ENCODE measurements around the gene PSMD2.

Gene PSMD2

DNA sequence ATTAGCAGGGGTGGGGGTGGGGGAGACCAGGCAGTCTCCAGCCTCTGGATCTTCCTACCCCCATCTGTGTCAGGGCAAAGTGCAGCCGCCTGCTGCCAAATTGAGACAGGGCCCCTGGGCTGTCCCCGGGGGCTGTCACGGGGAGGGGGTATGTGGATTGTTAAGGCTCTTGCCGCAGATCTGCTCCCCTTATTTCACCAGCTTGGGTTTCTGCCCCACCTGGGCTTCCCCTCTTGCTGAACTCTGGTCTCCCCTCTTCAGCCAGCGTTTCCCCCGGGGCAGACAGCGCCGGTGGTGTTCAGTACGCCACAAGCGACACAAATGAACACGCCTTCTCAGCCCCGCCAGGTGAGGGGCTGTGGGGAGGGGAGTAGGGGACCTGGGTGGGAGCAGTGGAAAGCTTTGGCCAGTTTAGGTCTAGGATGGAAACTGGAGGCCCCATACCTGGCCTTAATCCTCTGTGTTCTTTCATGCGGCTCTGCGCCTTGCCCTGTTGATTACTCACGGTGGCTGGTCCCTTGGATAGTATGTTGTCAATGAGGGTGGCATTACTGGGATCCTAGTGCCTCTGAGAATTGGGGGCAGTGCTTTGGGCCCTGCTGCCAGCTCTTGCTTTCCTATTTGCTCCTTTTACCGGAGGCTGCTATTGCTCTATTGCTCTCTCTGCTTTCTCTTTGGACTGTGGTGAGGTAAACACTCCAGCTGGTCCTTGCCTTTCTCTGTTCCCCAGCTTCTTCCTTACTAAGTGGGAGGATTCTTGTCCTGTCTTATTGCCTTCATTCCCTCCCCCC, 17.0 kb downstream of the PSMD2 start:
- no peak for DNase-seq (ENCODE audit: extremely low read depth in 1 of 2, low read depth in 1 of 2)

DNA sequence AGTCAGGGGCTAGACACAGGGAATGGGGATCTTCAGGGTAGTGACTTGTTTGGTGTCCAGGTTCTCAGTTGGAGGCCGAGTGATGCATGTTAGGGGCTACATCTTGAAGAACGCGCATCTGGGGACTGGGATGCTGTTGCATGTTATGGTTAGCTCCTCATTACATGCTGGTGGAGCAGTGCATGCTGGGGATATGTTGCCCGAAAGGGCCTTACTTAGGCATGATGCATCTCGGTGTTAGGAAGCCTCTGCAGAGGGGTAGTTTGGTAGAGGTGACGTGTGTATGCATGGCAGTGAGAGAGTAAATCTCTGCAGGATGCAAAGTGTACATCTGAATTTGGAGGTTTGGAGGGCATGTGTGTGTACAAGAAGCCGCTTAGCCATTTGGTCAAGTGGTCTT, 17.8 kb downstream of the PSMD2 start:
- DNase-seq (ENCODE audit: extremely low read depth in 1 of 2, low read depth in 1 of 2) = no peak

DNA sequence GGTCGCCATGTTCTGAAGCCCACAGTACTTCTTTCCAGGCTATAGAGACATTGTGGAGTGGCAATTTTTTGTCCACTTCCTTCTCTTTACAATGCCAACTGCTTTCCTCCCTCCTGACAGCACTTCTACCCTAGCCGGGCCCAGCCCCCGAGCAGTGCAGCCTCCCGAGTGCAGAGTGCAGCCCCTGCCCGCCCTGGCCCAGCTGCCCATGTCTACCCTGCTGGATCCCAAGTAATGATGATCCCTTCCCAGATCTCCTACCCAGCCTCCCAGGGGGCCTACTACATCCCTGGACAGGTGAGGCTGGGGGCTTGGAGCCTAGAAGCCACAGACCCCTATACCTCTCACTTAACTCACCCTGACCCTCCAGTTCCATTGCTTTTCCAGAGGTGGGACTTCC, 18.2 kb downstream of the PSMD2 start:
- DNase-seq (ENCODE audit: extremely low read depth in 1 of 2, low read depth in 1 of 2) = no peak

DNA sequence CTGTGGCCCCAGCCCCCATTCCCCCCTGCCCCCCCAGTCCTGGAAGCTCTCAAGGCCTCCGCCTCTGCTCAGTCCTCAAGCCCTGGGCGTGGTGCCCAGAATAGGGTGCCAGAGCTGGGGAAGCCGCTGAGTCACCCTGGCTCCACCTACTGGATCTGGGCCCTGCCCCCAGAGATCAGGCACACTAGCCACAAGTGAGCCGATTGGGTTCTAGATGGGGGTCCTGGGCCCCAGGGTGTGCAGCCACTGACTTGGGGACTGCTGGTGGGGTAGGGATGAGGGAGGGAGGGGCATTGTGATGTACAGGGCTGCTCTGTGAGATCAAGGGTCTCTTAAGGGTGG, 21.0 kb downstream of the PSMD2 start:
- no peak for DNase-seq (ENCODE audit: extremely low read depth in 1 of 2, low read depth in 1 of 2)

DNA sequence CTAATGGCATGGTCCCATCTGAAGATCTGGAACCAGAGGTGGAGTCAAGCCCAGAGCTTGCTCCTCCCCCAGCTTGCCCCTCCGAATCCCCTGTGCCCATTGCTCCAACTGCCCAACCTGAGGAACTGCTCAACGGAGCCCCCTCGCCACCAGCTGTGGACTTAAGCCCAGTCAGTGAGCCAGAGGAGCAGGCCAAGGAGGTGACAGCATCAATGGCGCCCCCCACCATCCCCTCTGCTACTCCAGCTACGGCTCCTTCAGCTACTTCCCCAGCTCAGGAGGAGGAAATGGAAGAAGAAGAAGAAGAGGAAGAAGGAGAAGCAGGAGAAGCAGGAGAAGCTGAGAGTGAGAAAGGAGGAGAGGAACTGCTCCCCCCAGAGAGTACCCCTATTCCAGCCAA, 22.6 kb downstream of the PSMD2 start:
- no peak for DNase-seq (ENCODE audit: extremely low read depth in 1 of 2, low read depth in 1 of 2)

DNA sequence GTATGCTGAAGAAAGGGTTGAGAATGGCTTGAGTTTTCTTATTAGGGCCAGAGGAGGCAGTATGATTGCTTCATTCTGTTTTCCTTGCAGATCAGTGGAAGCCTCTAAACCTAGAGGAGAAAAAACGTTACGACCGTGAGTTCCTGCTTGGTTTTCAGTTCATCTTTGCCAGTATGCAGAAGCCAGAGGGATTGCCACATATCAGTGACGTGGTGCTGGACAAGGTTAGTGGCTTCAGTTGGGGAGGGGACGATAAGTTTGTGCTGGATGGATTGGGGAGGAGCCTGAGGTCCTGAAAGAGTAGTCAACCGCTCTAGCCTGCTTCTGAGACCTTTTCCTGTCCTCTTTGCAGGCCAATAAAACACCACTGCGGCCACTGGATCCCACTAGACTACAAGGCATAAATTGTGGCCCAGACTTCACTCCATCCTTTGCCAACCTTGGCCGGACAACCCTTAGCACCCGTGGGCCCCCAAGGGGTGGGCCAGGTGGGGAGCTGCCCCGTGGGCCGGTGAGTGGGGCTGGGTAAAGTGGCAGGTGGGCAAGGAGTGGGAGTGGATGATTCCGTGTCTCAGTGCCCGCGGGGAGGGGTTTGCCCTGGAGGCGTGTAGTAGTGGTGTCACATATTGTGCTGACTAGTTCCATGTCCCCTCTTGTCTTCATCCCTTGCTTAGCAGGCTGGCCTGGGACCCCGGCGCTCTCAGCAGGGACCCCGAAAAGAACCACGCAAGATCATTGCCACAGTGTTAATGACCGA, 23.9 kb downstream of the PSMD2 start:
- DNase-seq (ENCODE audit: extremely low read depth in 1 of 2, low read depth in 1 of 2) = no peak

DNA sequence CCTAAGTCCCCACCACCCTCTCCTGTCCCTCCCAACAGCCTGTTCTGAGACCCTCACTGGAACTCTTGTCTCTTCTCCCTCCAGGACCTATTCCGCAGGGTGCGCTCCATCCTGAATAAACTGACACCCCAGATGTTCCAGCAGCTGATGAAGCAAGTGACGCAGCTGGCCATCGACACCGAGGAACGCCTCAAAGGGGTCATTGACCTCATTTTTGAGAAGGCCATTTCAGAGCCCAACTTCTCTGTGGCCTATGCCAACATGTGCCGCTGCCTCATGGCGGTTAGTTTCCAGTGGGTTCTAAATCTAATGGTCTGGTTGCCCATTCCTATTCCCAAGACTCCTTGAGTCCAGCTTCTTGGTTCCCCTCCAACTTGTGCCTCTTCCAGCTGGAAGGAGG, 24.7 kb downstream of the PSMD2 start:
- DNase-seq (ENCODE audit: extremely low read depth in 1 of 2, low read depth in 1 of 2) = no peak

DNA sequence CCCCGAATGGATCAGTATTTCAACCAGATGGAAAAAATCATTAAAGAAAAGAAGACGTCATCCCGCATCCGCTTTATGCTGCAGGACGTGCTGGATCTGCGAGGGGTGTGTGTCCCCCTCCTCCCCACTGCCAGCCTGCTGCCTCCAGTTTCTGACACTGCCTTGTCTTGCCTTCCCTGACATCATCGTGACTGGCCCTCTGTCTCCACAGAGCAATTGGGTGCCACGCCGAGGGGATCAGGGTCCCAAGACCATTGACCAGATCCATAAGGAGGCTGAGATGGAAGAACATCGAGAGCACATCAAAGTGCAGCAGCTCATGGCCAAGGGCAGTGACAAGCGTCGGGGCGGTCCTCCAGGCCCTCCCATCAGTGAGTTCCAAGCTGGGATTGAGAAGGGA, 26.2 kb downstream of the PSMD2 start:
- no peak for DNase-seq (ENCODE audit: extremely low read depth in 1 of 2, low read depth in 1 of 2)

DNA sequence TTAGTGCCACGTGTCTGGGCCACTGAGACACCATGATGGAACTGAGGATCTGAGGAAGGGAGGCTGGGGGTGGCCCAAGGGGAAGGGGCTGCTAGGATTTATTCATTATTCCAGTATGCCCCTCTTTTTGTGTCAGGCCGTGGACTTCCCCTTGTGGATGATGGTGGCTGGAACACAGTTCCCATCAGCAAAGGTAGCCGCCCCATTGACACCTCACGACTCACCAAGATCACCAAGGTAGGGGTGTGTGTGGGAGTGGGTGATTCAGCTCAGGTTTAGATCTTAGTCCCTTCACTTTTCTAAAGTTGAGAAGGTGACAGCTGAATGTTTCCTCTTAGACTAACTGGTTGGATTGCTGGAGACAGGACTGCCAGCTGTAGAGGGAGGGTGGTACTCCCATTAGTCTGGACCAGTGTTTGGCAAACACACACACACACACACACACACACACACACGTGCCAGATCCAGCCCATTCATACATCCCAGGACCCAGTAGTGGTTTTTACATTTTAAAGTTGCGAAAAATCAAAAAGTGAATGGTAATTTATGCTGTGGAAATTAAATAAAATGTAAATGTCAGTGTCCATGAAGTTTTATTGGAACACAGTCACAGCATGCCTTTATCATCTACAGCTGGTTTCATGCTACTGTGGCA, 26.8 kb downstream of the PSMD2 start:
- DNase-seq (ENCODE audit: extremely low read depth in 1 of 2, low read depth in 1 of 2) = peak in 1 of 2 donors; percentile 49

DNA sequence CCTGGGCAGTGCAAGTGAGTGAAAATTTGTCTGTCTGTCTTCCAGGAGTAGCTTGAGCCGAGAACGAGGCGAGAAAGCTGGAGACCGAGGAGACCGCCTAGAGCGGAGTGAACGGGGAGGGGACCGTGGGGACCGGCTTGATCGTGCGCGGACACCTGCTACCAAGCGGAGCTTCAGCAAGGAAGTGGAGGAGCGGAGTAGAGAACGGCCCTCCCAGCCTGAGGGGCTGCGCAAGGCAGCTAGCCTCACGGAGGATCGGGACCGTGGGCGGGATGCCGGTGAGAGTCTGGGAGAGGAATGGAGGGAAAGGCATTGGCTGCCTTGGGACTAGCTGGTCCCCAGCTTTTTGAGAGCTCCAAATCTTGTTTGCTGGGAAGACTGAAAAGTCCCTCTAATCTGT, 28.1 kb downstream of the PSMD2 start:
- no peak for DNase-seq (ENCODE audit: extremely low read depth in 1 of 2, low read depth in 1 of 2)

DNA sequence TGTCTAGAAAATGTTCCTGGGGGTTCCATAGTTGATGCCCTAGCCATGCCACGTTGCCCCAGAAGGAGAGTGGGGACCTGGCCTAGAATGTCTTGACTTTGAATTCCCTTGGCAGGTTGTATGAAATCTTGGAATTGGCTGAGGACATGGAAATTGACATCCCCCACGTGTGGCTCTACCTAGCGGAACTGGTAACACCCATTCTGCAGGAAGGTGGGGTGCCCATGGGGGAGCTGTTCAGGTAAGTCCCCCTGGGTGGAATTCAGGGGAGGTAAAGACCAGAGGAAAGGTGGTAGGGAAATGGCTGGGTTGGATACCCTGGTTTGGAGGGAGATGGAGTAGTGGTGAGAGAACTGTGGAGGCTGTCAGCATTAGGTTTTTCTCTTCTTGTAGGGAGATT, 29.5 kb downstream of the PSMD2 start:
- DNase-seq (ENCODE audit: extremely low read depth in 1 of 2, low read depth in 1 of 2) = no peak

DNA sequence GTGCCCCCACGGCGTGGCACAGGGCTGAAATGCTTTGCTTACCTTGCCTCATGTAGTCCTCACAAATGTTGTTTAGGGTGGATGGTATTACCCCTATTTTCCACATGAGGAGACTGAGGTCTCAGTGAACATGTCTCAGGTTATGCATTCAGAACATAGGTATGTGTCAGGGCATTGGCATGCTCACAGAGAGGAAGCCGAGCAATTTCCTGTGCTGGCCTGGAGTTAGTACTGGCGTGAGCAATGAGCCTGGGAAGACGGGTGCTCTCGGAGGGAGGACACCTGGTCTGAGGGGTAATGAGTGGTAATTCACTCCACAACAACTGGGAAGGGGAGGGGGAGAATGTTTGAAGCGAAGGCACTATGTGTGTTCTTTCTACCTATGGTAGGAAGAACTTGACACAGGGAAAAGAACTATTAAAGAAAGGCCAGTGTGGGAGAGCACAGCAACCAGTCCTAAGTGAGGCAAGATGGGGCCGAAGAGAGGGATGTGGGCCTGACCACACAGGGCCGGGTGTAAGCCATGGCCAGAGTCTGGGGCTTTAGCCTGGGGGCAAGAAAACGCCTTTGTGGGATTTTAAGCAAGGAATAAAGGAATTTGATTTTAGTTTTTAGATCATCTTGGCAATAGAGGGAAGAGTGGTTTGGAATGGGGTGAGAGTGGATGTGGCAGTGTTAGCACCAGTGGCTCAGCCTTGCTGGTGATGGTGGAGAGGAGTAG, 33.5 kb downstream of the PSMD2 start:
- no peak for DNase-seq (ENCODE audit: extremely low read depth in 1 of 2, low read depth in 1 of 2)

DNA sequence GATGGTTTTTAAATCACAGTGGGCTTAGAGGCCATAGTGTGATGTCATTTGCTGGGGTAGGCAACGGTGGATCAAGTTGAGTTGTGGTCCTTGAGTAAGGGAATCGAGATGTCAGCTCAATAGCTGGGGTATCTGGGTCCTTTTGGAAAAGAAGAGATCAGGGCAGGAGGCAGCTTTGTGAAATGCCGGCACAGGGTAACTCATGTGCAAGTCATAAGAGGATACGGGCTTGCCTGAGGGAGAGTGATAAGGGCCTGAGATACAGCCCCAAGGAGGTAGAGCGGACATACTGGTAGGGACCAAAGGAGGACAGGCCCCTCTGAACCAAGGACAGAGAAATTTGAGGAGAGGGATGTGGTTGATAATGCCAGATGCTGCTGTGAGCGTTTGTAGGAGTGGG, 34.1 kb downstream of the PSMD2 start:
- no peak for DNase-seq (ENCODE audit: extremely low read depth in 1 of 2, low read depth in 1 of 2)

DNA sequence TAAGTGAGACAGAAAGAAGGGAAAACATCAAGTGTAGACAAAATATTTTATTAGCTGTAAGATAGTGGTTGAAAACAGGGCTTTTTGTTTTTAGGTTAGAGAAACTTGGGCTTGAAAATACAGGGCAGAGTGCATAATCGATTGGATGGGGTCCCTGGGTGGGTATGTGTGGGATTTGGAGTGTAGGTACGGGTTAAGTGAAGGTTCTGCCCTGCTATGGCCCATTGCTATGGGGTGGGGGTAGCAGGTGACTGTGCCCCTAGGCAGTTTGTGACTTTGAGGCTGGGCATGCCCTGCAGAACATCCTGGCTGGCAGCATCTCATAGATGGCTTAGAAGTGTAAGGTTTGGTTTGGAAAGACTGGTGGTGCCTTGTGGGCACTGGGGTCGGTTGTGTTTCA, 34.7 kb downstream of the PSMD2 start:
- no peak for DNase-seq (ENCODE audit: extremely low read depth in 1 of 2, low read depth in 1 of 2)

DNA sequence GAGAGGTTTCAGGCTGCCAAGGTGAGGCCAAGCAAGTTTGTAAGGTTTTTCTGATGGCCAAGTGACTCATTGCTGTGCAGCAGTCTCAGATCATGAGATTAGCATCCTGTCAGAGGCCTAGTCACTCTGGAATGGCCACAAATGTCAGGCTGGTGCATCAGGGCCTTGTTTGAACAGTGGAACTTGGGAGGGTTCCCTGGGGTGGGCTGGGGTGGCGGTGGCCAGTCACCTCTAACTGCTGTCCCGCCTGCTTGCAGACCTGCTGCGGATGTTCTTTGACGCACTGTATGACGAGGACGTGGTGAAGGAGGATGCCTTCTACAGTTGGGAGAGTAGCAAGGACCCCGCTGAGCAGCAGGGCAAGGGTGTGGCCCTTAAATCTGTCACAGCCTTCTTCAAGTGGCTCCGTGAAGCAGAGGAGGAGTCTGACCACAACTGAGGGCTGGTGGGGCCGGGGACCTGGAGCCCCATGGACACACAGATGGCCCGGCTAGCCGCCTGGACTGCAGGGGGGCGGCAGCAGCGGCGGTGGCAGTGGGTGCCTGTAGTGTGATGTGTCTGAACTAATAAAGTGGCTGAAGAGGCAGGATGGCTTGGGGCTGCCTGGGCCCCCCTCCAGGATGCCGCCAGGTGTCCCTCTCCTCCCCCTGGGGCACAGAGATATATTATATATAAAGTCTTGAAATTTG, 35.6 kb downstream of the PSMD2 start:
- DNase-seq (ENCODE audit: extremely low read depth in 1 of 2, low read depth in 1 of 2) = no peak

DNA sequence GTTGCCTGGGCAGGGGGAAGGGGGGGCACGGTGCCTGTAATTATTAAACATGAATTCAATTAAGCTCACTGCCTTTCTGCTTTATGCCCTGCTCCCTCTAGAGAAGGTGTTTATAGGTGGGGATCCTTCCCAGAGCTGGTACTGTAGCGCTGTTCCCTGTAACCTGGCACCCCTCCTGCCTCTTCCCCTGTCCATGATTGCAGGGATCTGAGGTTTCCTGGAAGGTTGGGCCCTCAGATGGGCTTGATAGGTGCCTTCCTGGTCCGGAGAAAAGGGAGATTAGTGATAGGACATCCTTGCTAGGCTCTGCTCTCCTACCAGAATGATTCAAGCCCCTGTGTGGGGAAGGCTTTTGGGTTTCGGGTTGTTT, 36.2 kb downstream of the PSMD2 start:
- no peak for DNase-seq (ENCODE audit: extremely low read depth in 1 of 2, low read depth in 1 of 2)

DNA sequence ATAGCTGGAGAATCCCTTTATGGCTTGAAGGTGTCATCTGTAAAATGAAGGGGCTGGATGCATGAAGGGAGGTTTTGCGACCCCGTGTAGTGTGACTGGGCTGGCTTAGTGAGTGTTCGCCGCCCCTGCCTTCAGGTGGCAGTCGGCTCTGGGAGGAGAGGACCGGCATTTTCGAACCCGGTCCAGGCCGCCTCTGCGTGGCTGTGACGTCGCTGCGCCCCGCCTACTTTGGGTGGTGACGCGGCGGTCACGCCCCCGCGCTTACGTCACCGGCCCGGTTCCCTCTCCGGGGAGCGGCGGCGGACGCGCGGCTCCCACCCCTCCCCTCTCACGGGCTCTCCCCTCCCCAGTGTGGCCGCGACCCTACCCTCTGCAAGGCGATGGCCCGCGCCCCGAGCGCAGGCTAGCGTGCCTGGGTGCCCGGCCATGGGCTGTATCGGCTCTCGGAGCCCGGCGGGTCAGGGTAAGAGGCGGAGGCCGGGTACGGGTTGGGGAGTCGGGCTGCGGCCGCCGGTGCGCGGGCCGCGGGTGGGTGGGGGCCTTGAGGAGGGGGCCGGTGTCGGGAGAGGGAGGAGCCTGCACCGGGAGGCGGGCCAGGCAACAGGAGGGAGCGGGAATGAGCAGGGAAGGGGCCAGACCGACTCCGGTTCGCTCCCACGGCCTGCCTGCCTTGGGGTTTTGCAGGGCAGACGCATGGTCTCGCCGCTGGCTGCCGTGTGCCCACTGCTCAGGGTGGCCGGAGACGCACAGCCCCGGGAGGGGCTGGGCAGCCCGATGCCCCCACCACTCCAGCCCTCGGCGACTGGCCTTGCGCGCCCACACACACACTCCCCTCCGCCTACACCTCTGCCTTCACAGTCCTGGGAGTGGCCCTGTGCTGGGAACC, 36.9 kb downstream of the PSMD2 start:
- DNase-seq (ENCODE audit: extremely low read depth in 1 of 2, low read depth in 1 of 2) = peak; percentile 67 to 73

DNA sequence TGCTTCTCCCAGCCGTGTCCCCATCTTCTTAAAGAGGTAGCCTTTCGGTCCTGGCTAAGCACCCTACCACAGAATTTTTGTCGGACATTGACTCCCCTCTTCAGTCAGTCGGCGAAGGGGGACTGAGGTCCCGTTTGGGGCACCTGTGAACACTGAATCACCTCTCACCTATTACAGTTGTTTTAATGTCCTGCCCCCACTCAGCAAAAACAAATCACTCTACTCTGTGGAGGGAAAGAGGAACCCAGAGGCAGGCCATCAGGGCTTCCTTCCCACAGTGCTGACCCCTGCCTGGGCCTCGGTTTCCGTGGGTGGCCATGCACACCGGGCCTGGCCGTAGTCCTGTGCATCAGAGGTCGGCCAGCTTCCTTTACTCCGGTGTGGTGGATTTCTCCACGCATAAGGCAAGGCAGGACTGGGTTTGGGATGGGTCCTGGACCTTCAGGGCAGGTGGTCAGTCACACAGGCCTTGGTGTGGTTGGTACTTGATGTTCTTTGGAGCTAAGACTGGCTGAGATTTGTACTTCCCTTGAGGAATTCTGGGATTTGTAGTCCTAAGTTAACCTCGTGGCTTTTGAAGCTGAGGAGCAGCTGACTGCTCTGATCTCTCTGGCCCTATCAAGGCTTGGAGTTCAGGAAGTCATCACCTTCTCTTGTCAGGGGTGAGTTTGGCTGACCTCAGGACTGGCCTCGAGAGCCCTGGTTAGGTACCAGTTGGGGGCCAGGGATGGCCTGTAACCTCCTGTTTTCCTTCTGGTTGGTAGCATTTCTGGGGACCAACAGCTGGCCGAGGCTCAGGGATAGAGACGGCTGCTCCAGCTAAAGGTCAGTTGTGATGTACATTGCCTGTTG, 37.7 kb downstream of the PSMD2 start:
- no peak for DNase-seq (ENCODE audit: extremely low read depth in 1 of 2, low read depth in 1 of 2)

DNA sequence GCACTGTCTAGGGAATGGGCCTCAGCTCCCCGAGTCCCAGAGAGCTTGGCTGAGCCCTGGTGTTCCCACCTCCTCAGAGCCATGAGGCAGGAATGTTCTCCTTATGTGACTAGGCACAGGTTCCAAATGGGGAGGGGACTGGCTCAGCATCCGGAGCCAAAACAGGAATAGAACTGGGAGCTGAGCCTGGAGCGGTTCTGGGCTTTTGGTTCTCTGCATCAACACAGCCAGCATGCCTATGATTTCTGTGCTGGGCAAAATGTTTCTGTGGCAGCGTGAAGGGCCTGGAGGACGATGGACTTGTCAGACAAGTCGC, 38.3 kb downstream of the PSMD2 start, which contains the start of gene FAM131A:
FAM131A (plus strand) TSS at position 202 of the 316 bp plus-strand sequence; CDS start at position 233, 31 bp downstream.
- no peak for DNase-seq (ENCODE audit: extremely low read depth in 1 of 2, low read depth in 1 of 2)
